GM23338 (cell line): ENCODE measurements around the gene CABLES2. TPM values are rescaled to one million over a fixed set of nuclear protein-coding genes. Genes with fewer than 3 reads are reported as not detected.

Experiments used
- ATAC-seq: fragments of 200-7000 bp; cut with Tn5 transposase; 3 replicates; pipeline ENCODE4 v1.9.1; 2020
- DNase-seq: peaks from one replicate; pipeline ENCODE4 v3.0.0-alpha.2; 2015; ENCODE audit warnings: low spot score
- H2AFZ ChIP-seq: fragments of 200-600 bp; sonication (generic); 2 replicates; pipeline ENCODE4 v1.8.0; 2016; ENCODE audit warnings: antibody characterized with exemption, mild to moderate bottlenecking, moderate library complexity
- H3F3A ChIP-seq: fragments of 200-600 bp; sonication (generic); replicated peaks from 2 replicates; pipeline ENCODE4 v1.8.0; 2017; ENCODE audit warnings: antibody characterized with exemption, mixed run types, low read depth
- H3K27ac ChIP-seq: fragments of 200-600 bp; sonication (generic); 2 replicates; pipeline ENCODE4 v1.6.1; 2016; ENCODE audit warnings: low read depth
- H3K27me3 ChIP-seq: fragments of 200-600 bp; sonication (generic); 2 replicates; pipeline ENCODE4 v1.8.0; 2016; ENCODE audit warnings: mild to moderate bottlenecking, mixed run types, moderate library complexity; ENCODE audit not compliant: insufficient read depth
- H3K36me3 ChIP-seq: fragments of 200-600 bp; sonication (generic); 2 replicates; pipeline ENCODE4 v1.8.0; 2016; ENCODE audit warnings: mild to moderate bottlenecking; ENCODE audit not compliant: insufficient read depth
- H3K4me1 ChIP-seq: fragments of 200-600 bp; sonication (generic); 2 replicates; pipeline ENCODE4 v1.8.0; 2016; ENCODE audit warnings: mild to moderate bottlenecking, moderate library complexity; ENCODE audit not compliant: insufficient read depth
- H3K4me2 ChIP-seq: fragments of 200-600 bp; sonication (generic); 2 replicates; pipeline ENCODE4 v1.7.1; 2017; ENCODE audit warnings: mixed run types
- H3K4me3 ChIP-seq: fragments of 200-600 bp; sonication (generic); 2 replicates; pipeline ENCODE4 v1.6.1; 2016; ENCODE audit warnings: mixed run types
- H3K79me2 ChIP-seq: fragments of 200-600 bp; sonication (generic); replicated peaks from 2 replicates; pipeline ENCODE4 v1.8.0; 2017; ENCODE audit warnings: mild to moderate bottlenecking; ENCODE audit not compliant: insufficient read depth
- H3K9me2 ChIP-seq: fragments of 200-600 bp; sonication (generic); 2 replicates; pipeline ENCODE4 v1.8.0; 2017; ENCODE audit not compliant: insufficient read depth
- H4K20me1 ChIP-seq: fragments of 200-600 bp; sonication (generic); replicated peaks from 2 replicates; pipeline ENCODE4 v1.8.0; 2017; ENCODE audit warnings: mild to moderate bottlenecking; ENCODE audit not compliant: insufficient read depth
- H3K27ac Mint-ChIP-seq: 2 replicates; pipeline ENCODE4 v1.8.0; 2020; ENCODE audit warnings: inconsistent platforms, mild to moderate bottlenecking, moderate library complexity, mixed read lengths
- H3K27me3 Mint-ChIP-seq: 3 replicates; pipeline ENCODE4 v1.8.0; 2022; ENCODE audit warnings: low read depth, mild to moderate bottlenecking, moderate library complexity, mixed read lengths, inconsistent platforms; ENCODE audit not compliant: insufficient read depth, poor library complexity
- H3K36me3 Mint-ChIP-seq: 3 replicates; pipeline ENCODE4 v1.8.0; 2021; ENCODE audit warnings: low read depth, mild to moderate bottlenecking, inconsistent platforms, moderate library complexity, mixed read lengths
- H3K4me1 Mint-ChIP-seq: 3 replicates; pipeline ENCODE4 v1.8.0; 2020; ENCODE audit warnings: mild to moderate bottlenecking, inconsistent platforms, mixed read lengths
- H3K4me3 Mint-ChIP-seq: 3 replicates; pipeline ENCODE4 v1.8.0; 2021; ENCODE audit warnings: moderate library complexity, mild to moderate bottlenecking, inconsistent platforms, mixed read lengths
- H3K9me3 Mint-ChIP-seq: 3 replicates; pipeline ENCODE4 v1.8.0; 2020; ENCODE audit warnings: moderate library complexity, mild to moderate bottlenecking, inconsistent platforms, mixed read lengths
- CREB1 ChIP-seq: fragments of 250-450 bp; sonication (Bioruptor Pico); IDR thresholded peaks from 2 replicates; pipeline ENCODE4 v1.5.0; 2020; ENCODE audit warnings: low read depth, mild to moderate bottlenecking, moderate library complexity
- EZH2phosphoT487 ChIP-seq: fragments of 200-600 bp; sonication (generic); IDR thresholded peaks from one replicate; pipeline ENCODE4 v1.8.1; 2018; ENCODE audit warnings: antibody characterized with exemption; ENCODE audit not compliant: unreplicated experiment
- ZNF331 ChIP-seq: fragments of 250-450 bp; sonication (Bioruptor Pico); IDR thresholded peaks from 2 replicates; pipeline ENCODE4 v1.5.0; 2020; ENCODE audit warnings: low read depth, mild to moderate bottlenecking, moderate library complexity
- polyA plus RNA-seq: library from polyadenylated mRNA; unstranded; fragments of >200 nt; fragmentation: Nextera tagmentation; extraction: Ambion mirVana; gene quantifications from 2 replicates; pipeline ENCODE4 v1.2.1, GENCODE V29; 2016
- total RNA-seq: library from RNA; depleted of rRNA; stranded (reverse); fragments of >200 nt; shearing (Covaris generic); gene quantifications from 2 replicates; pipeline ENCODE4 v1.2.3, GENCODE V29; 2014
- TF ChIP-seq, protein P1 (sequence below): fragments of 250-450 bp; sonication (Bioruptor Pico); IDR thresholded peaks from 2 replicates; pipeline ENCODE4 v1.5.0; 2020; ENCODE audit warnings: mild to moderate bottlenecking, moderate library complexity
- TF ChIP-seq, protein P2 (sequence below): IDR thresholded peaks from 2 replicates; pipeline ENCODE4 v1.6.1; 2016; ENCODE audit warnings: antibody characterized with exemption

The CABLES2 gene
- total and polyA plus RNA-seq, 2 experiments from 2014 or later = 4.3 to 12.7 TPM

DNA sequence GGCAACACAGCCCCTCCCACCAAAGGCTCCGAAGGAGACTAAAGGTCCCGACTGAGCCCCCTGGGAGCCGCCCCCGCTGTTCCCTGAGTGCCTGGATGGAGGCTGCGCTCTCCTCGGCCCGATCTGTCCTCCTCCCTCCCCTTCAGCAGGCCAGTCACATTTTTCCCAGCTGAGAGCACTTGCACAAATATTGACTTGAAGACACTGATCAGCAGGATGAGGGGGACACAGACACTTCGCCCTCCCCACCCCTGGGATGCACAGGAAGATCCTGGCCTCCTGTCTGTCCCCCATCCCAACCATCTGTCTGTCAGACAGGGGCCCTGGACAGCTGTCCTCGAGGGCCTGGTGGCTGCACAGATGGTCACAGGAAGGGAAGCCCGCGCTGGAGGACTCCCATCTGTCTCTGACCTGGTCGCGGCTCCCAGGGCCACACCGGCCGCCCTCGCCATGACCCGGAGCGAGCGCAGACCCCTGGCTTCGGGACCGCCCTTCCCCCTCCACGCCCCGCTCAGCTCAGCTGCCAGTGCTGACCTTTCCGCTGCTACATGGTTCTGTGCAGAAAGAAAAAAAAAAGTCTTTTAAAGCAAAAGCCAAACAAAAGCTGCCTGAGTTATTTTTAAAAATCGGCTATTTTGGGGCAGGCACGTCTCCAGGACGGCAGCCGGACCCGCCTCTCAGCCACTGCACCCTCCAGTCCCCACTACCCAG lies 51.1 kb downstream of the CABLES2 start (continued):
- TF ChIP-seq, protein P1, sequence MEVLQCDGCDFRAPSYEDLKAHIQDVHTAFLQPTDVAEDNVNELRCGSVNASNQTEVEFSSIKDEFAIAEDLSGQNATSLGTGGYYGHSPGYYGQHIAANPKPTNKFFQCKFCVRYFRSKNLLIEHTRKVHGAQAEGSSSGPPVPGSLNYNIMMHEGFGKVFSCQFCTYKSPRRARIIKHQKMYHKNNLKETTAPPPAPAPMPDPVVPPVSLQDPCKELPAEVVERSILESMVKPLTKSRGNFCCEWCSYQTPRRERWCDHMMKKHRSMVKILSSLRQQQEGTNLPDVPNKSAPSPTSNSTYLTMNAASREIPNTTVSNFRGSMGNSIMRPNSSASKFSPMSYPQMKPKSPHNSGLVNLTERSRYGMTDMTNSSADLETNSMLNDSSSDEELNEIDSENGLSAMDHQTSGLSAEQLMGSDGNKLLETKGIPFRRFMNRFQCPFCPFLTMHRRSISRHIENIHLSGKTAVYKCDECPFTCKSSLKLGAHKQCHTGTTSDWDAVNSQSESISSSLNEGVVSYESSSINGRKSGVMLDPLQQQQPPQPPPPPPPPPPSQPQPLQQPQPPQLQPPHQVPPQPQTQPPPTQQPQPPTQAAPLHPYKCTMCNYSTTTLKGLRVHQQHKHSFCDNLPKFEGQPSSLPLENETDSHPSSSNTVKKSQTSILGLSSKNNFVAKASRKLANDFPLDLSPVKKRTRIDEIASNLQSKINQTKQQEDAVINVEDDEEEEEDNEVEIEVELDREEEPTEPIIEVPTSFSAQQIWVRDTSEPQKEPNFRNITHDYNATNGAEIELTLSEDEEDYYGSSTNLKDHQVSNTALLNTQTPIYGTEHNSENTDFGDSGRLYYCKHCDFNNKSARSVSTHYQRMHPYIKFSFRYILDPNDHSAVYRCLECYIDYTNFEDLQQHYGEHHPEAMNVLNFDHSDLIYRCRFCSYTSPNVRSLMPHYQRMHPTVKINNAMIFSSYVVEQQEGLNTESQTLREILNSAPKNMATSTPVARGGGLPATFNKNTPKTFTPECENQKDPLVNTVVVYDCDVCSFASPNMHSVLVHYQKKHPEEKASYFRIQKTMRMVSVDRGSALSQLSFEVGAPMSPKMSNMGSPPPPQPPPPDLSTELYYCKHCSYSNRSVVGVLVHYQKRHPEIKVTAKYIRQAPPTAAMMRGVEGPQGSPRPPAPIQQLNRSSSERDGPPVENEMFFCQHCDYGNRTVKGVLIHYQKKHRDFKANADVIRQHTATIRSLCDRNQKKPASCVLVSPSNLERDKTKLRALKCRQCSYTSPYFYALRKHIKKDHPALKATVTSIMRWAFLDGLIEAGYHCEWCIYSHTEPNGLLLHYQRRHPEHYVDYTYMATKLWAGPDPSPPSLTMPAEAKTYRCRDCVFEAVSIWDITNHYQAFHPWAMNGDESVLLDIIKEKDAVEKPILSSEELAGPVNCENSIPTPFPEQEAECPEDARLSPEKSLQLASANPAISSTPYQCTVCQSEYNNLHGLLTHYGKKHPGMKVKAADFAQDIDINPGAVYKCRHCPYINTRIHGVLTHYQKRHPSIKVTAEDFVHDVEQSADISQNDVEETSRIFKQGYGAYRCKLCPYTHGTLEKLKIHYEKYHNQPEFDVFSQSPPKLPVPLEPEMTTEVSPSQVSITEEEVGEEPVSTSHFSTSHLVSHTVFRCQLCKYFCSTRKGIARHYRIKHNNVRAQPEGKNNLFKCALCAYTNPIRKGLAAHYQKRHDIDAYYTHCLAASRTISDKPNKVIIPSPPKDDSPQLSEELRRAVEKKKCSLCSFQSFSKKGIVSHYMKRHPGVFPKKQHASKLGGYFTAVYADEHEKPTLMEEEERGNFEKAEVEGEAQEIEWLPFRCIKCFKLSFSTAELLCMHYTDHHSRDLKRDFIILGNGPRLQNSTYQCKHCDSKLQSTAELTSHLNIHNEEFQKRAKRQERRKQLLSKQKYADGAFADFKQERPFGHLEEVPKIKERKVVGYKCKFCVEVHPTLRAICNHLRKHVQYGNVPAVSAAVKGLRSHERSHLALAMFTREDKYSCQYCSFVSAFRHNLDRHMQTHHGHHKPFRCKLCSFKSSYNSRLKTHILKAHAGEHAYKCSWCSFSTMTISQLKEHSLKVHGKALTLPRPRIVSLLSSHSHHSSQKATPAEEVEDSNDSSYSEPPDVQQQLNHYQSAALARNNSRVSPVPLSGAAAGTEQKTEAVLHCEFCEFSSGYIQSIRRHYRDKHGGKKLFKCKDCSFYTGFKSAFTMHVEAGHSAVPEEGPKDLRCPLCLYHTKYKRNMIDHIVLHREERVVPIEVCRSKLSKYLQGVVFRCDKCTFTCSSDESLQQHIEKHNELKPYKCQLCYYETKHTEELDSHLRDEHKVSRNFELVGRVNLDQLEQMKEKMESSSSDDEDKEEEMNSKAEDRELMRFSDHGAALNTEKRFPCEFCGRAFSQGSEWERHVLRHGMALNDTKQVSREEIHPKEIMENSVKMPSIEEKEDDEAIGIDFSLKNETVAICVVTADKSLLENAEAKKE = no peak
- TF ChIP-seq EZH2phosphoT487 = no peak

DNA sequence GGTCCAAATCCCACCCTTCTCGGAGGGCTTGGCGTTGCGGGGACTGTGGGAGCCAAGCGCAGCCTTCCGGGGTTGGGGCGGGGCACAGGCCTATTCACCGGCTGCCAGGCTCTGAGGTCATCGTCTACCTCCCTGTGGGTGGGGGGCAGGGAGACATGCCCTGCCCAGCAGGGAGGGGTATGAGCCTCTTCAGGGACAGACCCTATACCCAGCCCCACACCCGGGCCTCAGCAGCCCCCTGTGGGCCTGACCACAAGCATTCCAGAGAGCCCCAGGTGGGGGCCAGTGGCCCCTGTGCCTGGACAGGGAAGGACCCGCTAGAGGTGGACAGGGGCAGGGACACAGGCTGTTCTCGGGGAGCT lies 51.6 kb downstream of the CABLES2 start:
- peaks cover 15% of the 10 kb centered on the region for H3K4me1 Mint-ChIP-seq
- Histone ChIP-seq H2AFZ (no peak overlapping the region), H3K4me1 (peaks cover 22% of the 10 kb centered on the region), H3K4me3 (no peak overlapping the region), H4K20me1 (peaks cover 12% of the 10 kb centered on the region), H3F3A (peaks cover 4% of the 10 kb centered on the region), H3K79me2 (peaks cover 57% of the 10 kb centered on the region), H3K36me3 (no peaks in the 10 kb centered on the region; the same call in 1 of the 2 replicates), H3K27me3 (no peaks in the 10 kb centered on the region), H3K27ac (peak overlapping the region; percentile 79), H3K9me2 (no peaks in the 10 kb centered on the region), H3K4me2 (no peak overlapping the region; the same call in 1 of the 2 replicates)
- no peak overlapping the region for H3K4me3 Mint-ChIP-seq
- no peaks in the 10 kb centered on the region for H3K9me3 Mint-ChIP-seq
- peak overlapping the region; percentile 61; the same call in 1 of the 2 replicates for H3K27ac Mint-ChIP-seq
- DNase-seq = no peak
- ATAC-seq = peak; percentile 43
- peaks cover 3% of the 10 kb centered on the region for H3K27me3 Mint-ChIP-seq
- H3K36me3 Mint-ChIP-seq = peaks cover 11% of the 10 kb centered on the region; the same call in 2 of the 3 replicates
- TF ChIP-seq ZNF331 (CRISPR knock-in tag) = no peak
- 0 out of 2 replicates have a peak, but pooled peaks have one; percentile 27 for TF ChIP-seq CREB1 (CRISPR knock-in tag)
- TF ChIP-seq, protein P2, sequence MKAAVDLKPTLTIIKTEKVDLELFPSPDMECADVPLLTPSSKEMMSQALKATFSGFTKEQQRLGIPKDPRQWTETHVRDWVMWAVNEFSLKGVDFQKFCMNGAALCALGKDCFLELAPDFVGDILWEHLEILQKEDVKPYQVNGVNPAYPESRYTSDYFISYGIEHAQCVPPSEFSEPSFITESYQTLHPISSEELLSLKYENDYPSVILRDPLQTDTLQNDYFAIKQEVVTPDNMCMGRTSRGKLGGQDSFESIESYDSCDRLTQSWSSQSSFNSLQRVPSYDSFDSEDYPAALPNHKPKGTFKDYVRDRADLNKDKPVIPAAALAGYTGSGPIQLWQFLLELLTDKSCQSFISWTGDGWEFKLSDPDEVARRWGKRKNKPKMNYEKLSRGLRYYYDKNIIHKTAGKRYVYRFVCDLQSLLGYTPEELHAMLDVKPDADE = no peak
